ENCODE results near the gene VSIG8. TPM values are rescaled to one million over a fixed set of nuclear protein-coding genes. Genes with fewer than 3 reads are reported as not detected.

VSIG8 gene
- total RNA-seq, 4 donors from 2014 or later = 0.11 TPM; not detected in 3

GRCh38 chr1:159829273-159829634, 33.2 kb downstream of the VSIG8 start:
- Histone ChIP-seq H3K36me3 (no peaks in the 10 kb centered on the region), H3K4me3 (replicated peaks in 1 of 3) (no peak overlapping the region), H3K27ac (no peak overlapping the region), H3K9me3 (no peaks in the 10 kb centered on the region), H3K27me3 (no peaks in the 10 kb centered on the region), H3K4me1 (no peaks in the 10 kb centered on the region)
- DNase-seq = peak; percentile 57 to 61
- peak in 4 of 6 experiments; percentile 39 to 52 (median 46) for TF ChIP-seq CTCF (IDR thresholded peaks at IDR 0.05)
- no peak for TF ChIP-seq POLR2A (IDR thresholded peaks at IDR 0.05)
- 29 to 35% methylated on average over 3 of the region's 3 CpGs for WGBS, 2 donors
- intact Hi-C loops (cut with DNase I) = no loop called here

- Histone ChIP-seq H3K9me3 (no peaks in the 10 kb centered on the region), H3K27ac (no peak overlapping the region), H3K4me3 (replicated peaks in 1 of 3) (no peak overlapping the region), H3K36me3 (no peaks in the 10 kb centered on the region), H3K27me3 (no peaks in the 10 kb centered on the region), H3K4me1 (no peaks in the 10 kb centered on the region)
- 86 to 88% methylated on average over 11 of the region's 11 CpGs for WGBS, 2 donors
- no peak for DNase-seq
- TF ChIP-seq POLR2A (IDR thresholded peaks at IDR 0.05) = no peak
- intact Hi-C loops (cut with DNase I) = no loop called here
Measured at GRCh38 chr1:159828581-159829272, 33.7 kb downstream of the VSIG8 start.

- H3K27ac ChIP-seq = no peak overlapping the region
- intact Hi-C loops (cut with DNase I) = no loop called here
Measured at GRCh38 chr1:159828176-159828575, 34.3 kb downstream of the VSIG8 start.

GRCh38 chr1:159827549-159827948, 34.9 kb downstream of the VSIG8 start:
- Histone ChIP-seq H3K27me3 (no peaks in the 10 kb centered on the region), H3K4me1 (no peaks in the 10 kb centered on the region), H3K9me3 (no peaks in the 10 kb centered on the region), H3K27ac (no peak overlapping the region), H3K4me3 (replicated peaks in 1 of 3) (no peak overlapping the region), H3K36me3 (no peaks in the 10 kb centered on the region)
- TF ChIP-seq CTCF (IDR thresholded peaks at IDR 0.05) (no peak), POLR2A (IDR thresholded peaks at IDR 0.05) (no peak)
- intact Hi-C loops (cut with DNase I) = no loop called here
- WGBS, 2 donors = 87 to 90% methylated on average over 2 to 3 of the region's 3 CpGs
- DNase-seq = no peak

More at GRCh38 chr1:159828176-159828575, 34.3 kb downstream of the VSIG8 start:
- no peaks in the 10 kb centered on the region for H3K27me3 ChIP-seq
- H3K4me1 ChIP-seq = no peaks in the 10 kb centered on the region
- TF ChIP-seq POLR2A (IDR thresholded peaks at IDR 0.05) (no peak), CTCF (IDR thresholded peaks at IDR 0.05) (no peak)
- H3K36me3 ChIP-seq = no peaks in the 10 kb centered on the region
- DNase-seq = no peak
- WGBS, 2 donors = 79 to 96% methylated on average over 3 of the region's 3 CpGs
- H3K4me3 ChIP-seq (replicated peaks in 1 of 3) = no peak overlapping the region
- no peaks in the 10 kb centered on the region for H3K9me3 ChIP-seq

GRCh38 chr1:159827102-159827490, 35.4 kb downstream of the VSIG8 start:
- Histone ChIP-seq H3K27me3 (no peaks in the 10 kb centered on the region), H3K4me1 (no peaks in the 10 kb centered on the region), H3K4me3 (replicated peaks in 1 of 3) (no peak overlapping the region), H3K9me3 (no peaks in the 10 kb centered on the region), H3K27ac (no peak overlapping the region), H3K36me3 (no peaks in the 10 kb centered on the region)
- DNase-seq = no peak
- 83 to 90% methylated on average over 6 of the region's 6 CpGs for WGBS, 2 donors
- intact Hi-C loops (cut with DNase I) = no loop called here
- TF ChIP-seq CTCF (IDR thresholded peaks at IDR 0.05) (no peak), POLR2A (IDR thresholded peaks at IDR 0.05) (no peak)

All from thyroid gland (tissue), 4 donors.